Fibroblast of the conjunctiva (primary cell): ENCODE results near the gene SNRK.
"Not testable (repeated sequence)": the region's sequence is repeated elsewhere in the genome, so short reads cannot be mapped to it uniquely, and the experiment has no call there.

Experiments
- DNase-seq: peaks from one replicate; pipeline ENCODE4 v3.0.0-alpha.2; 2010; ENCODE audit warnings: low read depth

The SNRK gene

DNA sequence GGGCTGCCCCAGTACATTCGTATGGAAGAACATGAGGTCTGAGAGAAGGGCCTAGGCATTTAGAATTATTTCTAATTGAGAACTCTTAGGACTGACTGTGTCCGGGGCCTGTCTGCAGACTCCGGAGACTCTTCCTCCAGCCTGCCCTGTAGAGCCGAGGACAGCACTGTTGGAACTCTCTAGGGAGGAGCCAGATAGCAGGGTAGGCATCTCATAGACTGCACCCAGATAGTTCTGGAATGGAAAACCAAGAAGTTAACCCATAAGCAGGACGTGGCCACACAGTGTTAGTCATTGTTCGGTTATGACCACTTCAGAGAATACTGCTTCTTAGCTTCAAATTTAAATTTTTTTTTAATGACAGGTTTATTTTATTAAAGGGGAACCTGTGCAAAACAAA lies 59.5 kb downstream of the SNRK start:
- DNase-seq = no peak

DNA sequence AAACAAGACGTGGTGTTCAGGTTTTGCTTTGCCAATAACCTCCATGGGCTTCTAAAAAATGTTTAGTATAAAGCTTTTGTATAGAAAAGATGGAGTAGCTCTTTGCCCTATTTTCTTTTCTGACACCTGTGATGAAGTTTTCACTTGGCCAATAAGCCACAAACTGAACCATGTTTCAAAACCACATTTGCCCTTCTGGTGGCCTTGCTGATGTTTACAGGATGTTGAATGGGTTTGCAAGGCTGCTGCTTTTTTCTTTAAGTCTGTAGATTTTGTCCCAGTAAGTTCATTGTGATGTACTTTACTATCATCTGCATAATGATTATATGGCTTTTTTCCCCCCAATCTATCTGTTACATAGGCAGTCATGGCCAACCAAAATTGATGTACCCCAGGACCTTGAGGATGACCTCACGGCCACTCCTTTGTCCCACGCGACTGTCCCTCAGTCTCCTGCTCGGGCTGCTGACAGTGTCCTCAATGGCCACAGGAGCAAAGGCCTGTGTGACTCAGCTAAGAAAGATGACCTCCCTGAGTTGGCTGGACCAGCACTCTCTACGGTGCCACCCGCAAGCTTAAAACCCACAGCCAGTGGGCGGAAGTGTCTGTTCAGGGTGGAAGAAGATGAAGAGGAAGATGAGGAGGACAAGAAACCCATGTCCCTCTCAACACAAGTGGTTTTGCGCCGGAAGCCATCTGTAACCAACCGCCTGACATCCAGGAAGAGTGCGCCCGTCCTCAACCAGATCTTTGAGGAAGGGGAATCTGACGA lies 60.8 kb downstream of the SNRK start:
- no peak for DNase-seq

- DNase-seq = no peak
These were observed 61.4 kb downstream of the SNRK start for GRCh38 chr3:43347774-43348173.

GRCh38 chr3:43348350-43348749 lies 62.0 kb downstream of the SNRK start:
- no peak for DNase-seq

DNA sequence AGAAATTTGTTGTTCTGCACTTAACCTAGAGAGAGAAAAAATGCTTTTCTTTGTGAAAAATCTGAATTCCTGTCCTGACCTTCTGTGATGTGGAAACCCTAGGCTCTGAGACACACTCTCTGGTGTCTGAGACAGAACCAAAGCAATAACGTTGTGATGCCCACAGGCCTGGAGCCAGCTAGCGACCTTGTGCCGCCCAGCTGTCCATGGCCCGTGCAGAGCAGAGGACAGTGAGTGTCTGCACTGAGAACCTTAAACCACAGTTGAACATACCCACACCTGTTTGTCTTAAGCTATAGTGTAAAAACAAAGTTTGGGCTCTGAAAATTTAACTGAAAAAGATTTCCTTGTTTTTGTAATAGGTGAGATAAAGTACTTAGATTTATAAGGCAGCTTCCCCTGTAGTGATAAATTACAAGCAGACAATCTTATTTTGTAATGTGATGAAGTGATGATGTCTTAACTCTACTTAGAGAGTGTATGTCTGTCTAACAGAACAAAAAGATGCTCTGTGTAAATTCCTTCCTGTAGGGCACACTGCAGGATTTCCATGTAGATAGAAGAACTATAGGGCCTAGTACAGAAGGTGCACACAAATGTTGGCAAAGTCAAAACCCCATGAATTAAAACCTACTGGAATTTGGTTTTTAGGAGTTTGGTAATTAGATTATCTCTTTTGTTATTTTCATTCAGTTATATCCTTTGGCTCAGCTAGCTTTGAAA lies 62.7 kb downstream of the SNRK start:
- DNase-seq = no peak

DNA sequence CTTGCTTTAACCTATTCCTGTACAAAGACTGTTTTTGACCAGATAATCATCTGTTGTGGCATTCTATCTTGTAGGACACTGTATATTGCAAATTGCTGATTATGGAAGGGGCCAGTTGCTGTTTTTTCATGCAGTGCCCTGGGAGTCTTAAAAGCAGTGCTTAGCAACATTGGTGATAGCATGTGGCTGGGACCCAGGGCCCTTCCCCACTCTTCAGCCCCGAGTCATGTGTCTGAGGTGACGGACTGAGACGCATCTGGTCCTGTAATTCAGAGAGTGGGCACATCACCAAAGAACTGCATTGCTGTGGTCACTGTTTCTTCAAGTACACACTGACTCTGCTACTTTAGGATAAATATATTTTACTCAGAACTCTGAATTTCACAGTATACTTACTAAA lies 63.4 kb downstream of the SNRK start:
- DNase-seq = no peak

- no peak for DNase-seq
These were observed 67.1 kb downstream of the SNRK start for GRCh38 chr3:43353393-43353792.

GRCh38 chr3:43353923-43354670 lies 67.8 kb downstream of the SNRK start:
- no peak for DNase-seq

GRCh38 chr3:43356033-43356432 lies 69.7 kb downstream of the SNRK start:
- not testable (repeated sequence) for DNase-seq

GRCh38 chr3:43361077-43361476 lies 74.7 kb downstream of the SNRK start:
- DNase-seq = no peak

DNA sequence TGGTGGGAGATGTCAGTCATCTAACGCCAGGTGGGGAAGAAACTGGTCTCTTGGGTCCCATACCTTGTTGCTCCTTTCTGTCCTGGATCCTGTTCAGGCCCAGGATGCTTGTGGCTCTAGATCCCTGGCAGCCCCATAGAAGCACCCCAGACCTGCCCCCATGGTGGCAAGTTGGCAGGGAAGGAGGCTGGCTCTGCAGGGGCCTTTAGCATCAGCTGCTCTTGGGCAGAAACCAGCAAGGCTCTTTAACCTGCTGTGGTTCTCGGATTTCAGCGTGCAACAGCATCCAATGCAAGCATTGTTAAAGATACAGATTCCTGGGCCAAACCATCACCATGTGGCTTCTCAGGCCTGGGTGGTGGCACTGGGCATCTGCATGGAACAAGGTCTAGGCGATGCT lies 75.8 kb downstream of the SNRK start:
- DNase-seq = no peak

GRCh38 chr3:43362961-43363360 lies 76.6 kb downstream of the SNRK start:
- DNase-seq = no peak

DNA sequence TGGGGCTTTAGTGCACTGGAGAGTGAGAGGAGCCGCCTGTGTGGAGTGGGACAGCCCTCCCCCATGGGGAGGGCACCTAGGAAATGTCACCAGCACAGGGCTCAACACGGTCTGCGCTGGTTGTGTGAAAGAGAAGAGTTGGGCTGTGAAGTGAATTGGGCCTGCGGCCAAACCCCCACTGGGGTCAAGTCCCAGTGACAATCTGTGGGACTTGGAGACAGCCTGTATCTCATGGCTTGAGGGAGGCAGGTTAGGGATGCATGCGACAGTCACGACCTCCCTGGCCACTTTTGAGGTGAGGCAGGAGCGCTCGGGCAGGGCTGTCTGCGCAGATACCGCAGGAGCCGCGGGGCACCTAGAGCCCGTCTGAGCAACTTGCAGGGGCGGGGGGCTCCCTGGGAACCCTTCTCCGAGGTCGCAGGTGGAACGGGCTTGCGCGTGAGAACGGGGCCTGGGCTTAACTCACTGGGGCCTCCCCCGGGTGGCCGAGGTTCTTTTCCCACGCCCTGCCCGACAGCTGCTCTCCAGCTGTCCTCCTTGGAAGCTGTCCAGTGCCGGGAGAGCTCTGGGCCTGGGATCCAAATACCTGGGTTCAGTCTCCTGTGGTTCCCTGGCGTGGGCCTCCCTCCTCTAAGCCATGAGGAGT lies 77.4 kb downstream of the SNRK start:
- no peak for DNase-seq

- no peak for DNase-seq
These were observed 78.2 kb downstream of the SNRK start for GRCh38 chr3:43364494-43364893.

GRCh38 chr3:43364926-43365325 lies 78.6 kb downstream of the SNRK start:
- no peak for DNase-seq

GRCh38 chr3:43365601-43366305 lies 79.4 kb downstream of the SNRK start:
- DNase-seq = no peak

DNA sequence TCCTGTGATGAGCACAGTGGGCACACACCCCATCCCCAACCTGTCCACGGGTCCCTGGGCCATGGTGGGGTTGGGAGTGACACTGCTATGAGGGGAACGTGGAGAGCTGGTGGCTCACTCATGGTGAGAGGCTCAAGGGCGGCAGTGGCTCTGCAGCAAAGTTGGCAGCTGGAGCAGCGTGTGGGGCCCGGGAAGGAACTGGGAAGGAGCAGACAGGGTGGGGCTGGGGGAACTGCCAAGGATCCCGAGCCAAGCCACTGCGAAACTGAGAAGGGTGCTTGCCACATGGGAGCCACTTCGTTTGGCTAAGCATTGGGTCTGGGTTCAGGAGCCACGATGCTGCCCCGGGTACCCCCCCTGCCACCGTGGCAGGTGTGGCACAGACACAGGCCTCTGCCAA lies 80.1 kb downstream of the SNRK start:
- DNase-seq = no peak

- no peak for DNase-seq
These were observed 80.5 kb downstream of the SNRK start for GRCh38 chr3:43366885-43367284.

GRCh38 chr3:43369404-43370292 lies 83.3 kb downstream of the SNRK start:
- DNase-seq = no peak

GRCh38 chr3:43370293-43370980 lies 84.1 kb downstream of the SNRK start:
- DNase-seq = no peak
